ENCODE data around the gene PTGR3. TPM values are rescaled to one million over a fixed set of nuclear protein-coding genes. Genes with fewer than 3 reads are reported as not detected.

The PTGR3 gene
- total RNA-seq, 1 experiment from 2014 or later: 1.6 TPM

DNA sequence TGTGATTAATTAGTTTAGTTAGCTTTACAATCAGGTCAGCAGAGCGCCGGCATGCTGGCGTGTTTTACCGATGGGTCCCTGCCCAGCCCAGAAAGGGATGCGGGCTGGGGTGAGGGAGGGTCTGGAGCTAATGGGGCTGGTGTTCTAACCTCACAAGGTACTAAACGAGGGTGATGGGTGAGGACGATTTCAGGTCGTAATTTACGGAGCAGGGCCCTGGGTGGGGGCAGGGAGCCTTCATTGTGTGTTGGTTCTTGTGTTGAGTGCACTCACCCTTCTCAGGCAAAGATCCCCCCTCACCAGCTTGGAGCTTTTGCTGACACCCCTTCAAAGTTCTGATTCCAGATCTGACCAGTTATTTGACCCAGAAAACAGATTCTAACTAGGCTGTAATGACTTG is 39.5 kb downstream of the PTGR3 start:
- Histone ChIP-seq H2BK12ac (ENCODE audit: insufficient read length, low read depth, low read length) (no peak overlapping the region), H3K9ac (ENCODE audit: extremely low read depth, insufficient read length, low read length) (no peak overlapping the region), H2BK120ac (ENCODE audit: low read depth, low read length, poor library complexity, severe bottlenecking) (no peak overlapping the region), H2AK5ac (ENCODE audit: insufficient read length, low read length) (no peak overlapping the region), H4K8ac (replicated peaks; ENCODE audit: insufficient read length, low read depth, low read length) (no peak overlapping the region), H4K91ac (ENCODE audit: insufficient read length, low read depth, low read length) (no peak overlapping the region), H2BK15ac (ENCODE audit: low read depth, low read length) (no peak overlapping the region), H3K27ac (ENCODE audit: insufficient read length, low read depth, low read length) (no peak overlapping the region), H4K20me1 (ENCODE audit: control insufficient read depth, insufficient read depth, insufficient read length) (no peaks in the 10 kb centered on the region), H3K4ac (ENCODE audit: low read depth, low read length) (no peak overlapping the region), H3K14ac (ENCODE audit: insufficient read depth, low read length) (no peak overlapping the region), H2BK5ac (ENCODE audit: insufficient read length, low read length) (no peak overlapping the region), H3K79me2 (ENCODE audit: insufficient read depth, low read length) (no peaks in the 10 kb centered on the region), H3K9me3 (ENCODE audit: control insufficient read depth, low read depth, low read length) (no peaks in the 10 kb centered on the region), H3K79me1 (ENCODE audit: insufficient read depth, low read depth, low read length, poor library complexity, severe bottlenecking) (no peaks in the 10 kb centered on the region), H2AFZ (ENCODE audit: low read length) (no peak overlapping the region), H4K5ac (ENCODE audit: insufficient read length, low read depth, low read length) (no peak overlapping the region), H3K18ac (ENCODE audit: insufficient read length, low read depth, low read length) (no peak overlapping the region), H2BK20ac (ENCODE audit: low read depth, low read length, poor library complexity, severe bottlenecking) (no peak overlapping the region), H3K23me2 (ENCODE audit: insufficient read length, low read depth, low read length, poor library complexity, severe bottlenecking) (no peaks in the 10 kb centered on the region), H3K56ac (ENCODE audit: insufficient read length, low read depth, low read length) (no peak overlapping the region), H3K27me3 (ENCODE audit: insufficient read depth, low read length) (no peaks in the 10 kb centered on the region), H3T11ph (ENCODE audit: low read length) (no peak overlapping the region), H3K4me2 (ENCODE audit: insufficient read depth, insufficient read length, low read length) (no peak overlapping the region), H3K4me1 (ENCODE audit: insufficient read depth, low read length) (no peaks in the 10 kb centered on the region), H3K23ac (ENCODE audit: insufficient read length, low read depth, low read length) (no peak overlapping the region)
- no peak for DNase-seq
- Mint-ChIP-seq H3K27ac (no peak overlapping the region), H3K27me3 (ENCODE audit: low read depth) (no peaks in the 10 kb centered on the region; the same call in 1 of the 2 replicates), H3K36me3 (ENCODE audit: insufficient read depth in 1 of 3, low read depth in 3 of 3) (no peaks in the 10 kb centered on the region), H3K4me1 (peaks cover 11 to 13% of the 10 kb centered on the region in 2 experiments), H3K4me3 (no peak overlapping the region), H3K9me3 (no peaks in the 10 kb centered on the region)
- TF ChIP-seq, protein P1, sequence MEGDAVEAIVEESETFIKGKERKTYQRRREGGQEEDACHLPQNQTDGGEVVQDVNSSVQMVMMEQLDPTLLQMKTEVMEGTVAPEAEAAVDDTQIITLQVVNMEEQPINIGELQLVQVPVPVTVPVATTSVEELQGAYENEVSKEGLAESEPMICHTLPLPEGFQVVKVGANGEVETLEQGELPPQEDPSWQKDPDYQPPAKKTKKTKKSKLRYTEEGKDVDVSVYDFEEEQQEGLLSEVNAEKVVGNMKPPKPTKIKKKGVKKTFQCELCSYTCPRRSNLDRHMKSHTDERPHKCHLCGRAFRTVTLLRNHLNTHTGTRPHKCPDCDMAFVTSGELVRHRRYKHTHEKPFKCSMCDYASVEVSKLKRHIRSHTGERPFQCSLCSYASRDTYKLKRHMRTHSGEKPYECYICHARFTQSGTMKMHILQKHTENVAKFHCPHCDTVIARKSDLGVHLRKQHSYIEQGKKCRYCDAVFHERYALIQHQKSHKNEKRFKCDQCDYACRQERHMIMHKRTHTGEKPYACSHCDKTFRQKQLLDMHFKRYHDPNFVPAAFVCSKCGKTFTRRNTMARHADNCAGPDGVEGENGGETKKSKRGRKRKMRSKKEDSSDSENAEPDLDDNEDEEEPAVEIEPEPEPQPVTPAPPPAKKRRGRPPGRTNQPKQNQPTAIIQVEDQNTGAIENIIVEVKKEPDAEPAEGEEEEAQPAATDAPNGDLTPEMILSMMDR (conservative IDR thresholded peaks at IDR 0.05): no peak
- no CpG with 5 or more reads among the region's 9 CpGs for WGBS (ENCODE audit: extremely low coverage, insufficient read length, low lambda C conversion rate)
